Neural progenitor cell (in vitro differentiated cells): ENCODE results near the gene FLNA. TPM values are rescaled to one million over a fixed set of nuclear protein-coding genes. Genes with fewer than 3 reads are reported as not detected.
A peak's percentile ranks its signal among the peaks of the same experiment; 100 is the strongest.

Experiments used
- DNase-seq: peaks from one replicate; pipeline ENCODE4 v3.0.0-alpha.2; 2016; ENCODE audit warnings: low spot score
- H2AFZ ChIP-seq: fragments of 200-600 bp; sonication (generic); replicated peaks from 2 replicates; pipeline ENCODE4 v1.6.1; 2016; ENCODE audit warnings: antibody characterized with exemption
- H3F3A ChIP-seq: fragments of 200-600 bp; sonication (generic); 2 replicates; pipeline ENCODE4 v1.6.1; 2016; ENCODE audit warnings: antibody characterized with exemption, low read depth
- H3K27ac ChIP-seq: fragments of 200-600 bp; sonication (generic); 2 replicates; pipeline ENCODE4 v1.5.1; 2016; ENCODE audit warnings: mild to moderate bottlenecking
- H3K27me3 ChIP-seq: fragments of 200-600 bp; sonication (generic); 2 replicates; pipeline ENCODE4 v1.6.1; 2016; ENCODE audit warnings: mild to moderate bottlenecking, moderate library complexity
- H3K36me3 ChIP-seq: fragments of 200-600 bp; sonication (generic); 2 replicates; pipeline ENCODE4 v1.5.1; 2016
- H3K4me1 ChIP-seq: fragments of 200-600 bp; sonication (generic); 2 replicates; pipeline ENCODE4 v1.6.1; 2016; ENCODE audit warnings: mixed run types
- H3K4me2 ChIP-seq: fragments of 200-600 bp; sonication (generic); 2 replicates; pipeline ENCODE4 v1.6.1; 2016
- H3K4me3 ChIP-seq: fragments of 200-600 bp; sonication (generic); 2 replicates; pipeline ENCODE4 v1.5.1; 2016
- H3K79me2 ChIP-seq: fragments of 200-600 bp; sonication (generic); 2 replicates; pipeline ENCODE4 v1.6.1; 2016; ENCODE audit warnings: low read depth
- H3K9ac ChIP-seq: fragments of 200-600 bp; sonication (generic); 2 replicates; pipeline ENCODE4 v1.6.1; 2016
- H3K9me3 ChIP-seq: fragments of 200-600 bp; sonication (generic); 2 replicates; pipeline ENCODE4 v1.5.1; 2016; ENCODE audit warnings: low read depth
- H4K20me1 ChIP-seq: fragments of 200-600 bp; sonication (generic); 2 replicates; pipeline ENCODE4 v1.6.1; 2016; ENCODE audit warnings: low read depth
- H3K27ac Mint-ChIP-seq: 3 replicates; pipeline ENCODE4 v1.8.0; 2021; ENCODE audit warnings: mixed read lengths
- H3K27me3 Mint-ChIP-seq: 2 replicates; pipeline ENCODE4 v1.8.0; 2022; ENCODE audit warnings: low read depth, mild to moderate bottlenecking, inconsistent platforms, moderate library complexity, mixed read lengths; ENCODE audit not compliant: insufficient read depth
- H3K36me3 Mint-ChIP-seq: 3 replicates; pipeline ENCODE4 v1.8.0; 2021; ENCODE audit warnings: mixed read lengths
- H3K4me1 Mint-ChIP-seq: 3 replicates; pipeline ENCODE4 v1.8.0; 2021; ENCODE audit warnings: mixed read lengths
- H3K4me3 Mint-ChIP-seq: 3 replicates; pipeline ENCODE4 v1.8.0; 2021; ENCODE audit warnings: mild to moderate bottlenecking, moderate library complexity, mixed read lengths
- H3K9me3 Mint-ChIP-seq: 3 replicates; pipeline ENCODE4 v1.8.0; 2020; ENCODE audit warnings: mixed read lengths
- CTCF ChIP-seq: fragments of 200-600 bp; sonication (generic); IDR thresholded peaks from 2 replicates; pipeline ENCODE4 v1.5.1; 2017; ENCODE audit warnings: antibody characterized with exemption, mild to moderate bottlenecking
- EZH2 ChIP-seq: fragments of 200-600 bp; sonication (generic); IDR thresholded peaks from 2 replicates; pipeline ENCODE4 v1.6.1; 2017; ENCODE audit warnings: antibody characterized with exemption, mild to moderate bottlenecking, moderate library complexity
- EZH2phosphoT487 ChIP-seq: fragments of 200-600 bp; sonication (generic); IDR thresholded peaks from 2 replicates; pipeline ENCODE4 v1.6.1; 2017; ENCODE audit warnings: antibody characterized with exemption
- total RNA-seq: library from RNA; depleted of rRNA; stranded (reverse); fragments of >200 nt; gene quantifications from 2 replicates; pipeline ENCODE4 v1.2.3, GENCODE V29; 2015; ENCODE audit warnings: low replicate concordance

Gene FLNA
- total RNA-seq, 1 donor from 2014 or later: 189 TPM

DNA sequence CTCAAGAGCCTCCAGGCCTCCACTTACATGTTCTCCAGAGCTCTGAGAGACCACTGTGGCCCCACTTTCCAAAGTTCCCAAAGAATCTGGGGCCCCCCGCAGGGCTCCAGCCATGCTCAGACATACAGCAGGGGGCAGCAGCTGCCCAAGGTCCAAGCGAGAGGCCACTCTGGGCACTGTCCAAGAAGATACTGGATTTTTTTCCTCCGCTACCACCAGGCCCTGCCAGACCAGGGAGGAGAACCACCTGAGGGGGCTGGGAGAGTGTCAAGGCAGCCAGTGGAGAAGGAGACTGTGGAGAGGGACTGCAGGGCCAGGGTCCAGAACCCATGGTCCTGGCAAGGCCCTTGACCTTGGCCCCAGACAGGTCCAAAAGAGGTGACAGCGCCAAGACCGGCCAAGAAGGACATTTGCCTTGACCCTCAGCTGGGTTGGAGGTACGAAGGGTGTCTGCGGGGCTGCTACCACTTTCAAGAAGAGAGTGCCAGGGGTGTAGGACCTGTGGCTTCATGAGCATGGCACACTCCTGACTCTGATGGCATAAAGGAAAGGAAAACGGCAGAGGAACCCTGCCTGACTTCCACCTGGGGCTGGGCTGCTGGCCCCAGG is 10.0 kb upstream of the FLNA start:
- H3K36me3 ChIP-seq: no peaks in the 10 kb centered on the region
- peaks cover 5% of the 10 kb centered on the region for H3F3A ChIP-seq
- no peak overlapping the region for H2AFZ ChIP-seq
- H3K4me1 Mint-ChIP-seq: peaks cover 14% of the 10 kb centered on the region
- TF ChIP-seq CTCF: peak; percentile 30
- no peak for TF ChIP-seq EZH2
- no peak overlapping the region for H3K27ac ChIP-seq
- peaks cover 14% of the 10 kb centered on the region for H4K20me1 ChIP-seq
- no peak overlapping the region for H3K9ac ChIP-seq
- H3K9me3 Mint-ChIP-seq: peaks cover 14% of the 10 kb centered on the region
- H3K27ac Mint-ChIP-seq: no peak overlapping the region
- H3K4me3 Mint-ChIP-seq: no peak overlapping the region
- H3K4me2 ChIP-seq: no peak overlapping the region
- peaks cover 3% of the 10 kb centered on the region for H3K27me3 Mint-ChIP-seq
- H3K4me1 ChIP-seq: peaks cover 4% of the 10 kb centered on the region
- no peaks in the 10 kb centered on the region for H3K27me3 ChIP-seq
- peaks cover 16% of the 10 kb centered on the region for H3K79me2 ChIP-seq
- H3K4me3 ChIP-seq: no peak overlapping the region
- peak; percentile 32 for DNase-seq
- peaks cover 2% of the 10 kb centered on the region for H3K36me3 Mint-ChIP-seq
- H3K9me3 ChIP-seq: no peaks in the 10 kb centered on the region

DNA sequence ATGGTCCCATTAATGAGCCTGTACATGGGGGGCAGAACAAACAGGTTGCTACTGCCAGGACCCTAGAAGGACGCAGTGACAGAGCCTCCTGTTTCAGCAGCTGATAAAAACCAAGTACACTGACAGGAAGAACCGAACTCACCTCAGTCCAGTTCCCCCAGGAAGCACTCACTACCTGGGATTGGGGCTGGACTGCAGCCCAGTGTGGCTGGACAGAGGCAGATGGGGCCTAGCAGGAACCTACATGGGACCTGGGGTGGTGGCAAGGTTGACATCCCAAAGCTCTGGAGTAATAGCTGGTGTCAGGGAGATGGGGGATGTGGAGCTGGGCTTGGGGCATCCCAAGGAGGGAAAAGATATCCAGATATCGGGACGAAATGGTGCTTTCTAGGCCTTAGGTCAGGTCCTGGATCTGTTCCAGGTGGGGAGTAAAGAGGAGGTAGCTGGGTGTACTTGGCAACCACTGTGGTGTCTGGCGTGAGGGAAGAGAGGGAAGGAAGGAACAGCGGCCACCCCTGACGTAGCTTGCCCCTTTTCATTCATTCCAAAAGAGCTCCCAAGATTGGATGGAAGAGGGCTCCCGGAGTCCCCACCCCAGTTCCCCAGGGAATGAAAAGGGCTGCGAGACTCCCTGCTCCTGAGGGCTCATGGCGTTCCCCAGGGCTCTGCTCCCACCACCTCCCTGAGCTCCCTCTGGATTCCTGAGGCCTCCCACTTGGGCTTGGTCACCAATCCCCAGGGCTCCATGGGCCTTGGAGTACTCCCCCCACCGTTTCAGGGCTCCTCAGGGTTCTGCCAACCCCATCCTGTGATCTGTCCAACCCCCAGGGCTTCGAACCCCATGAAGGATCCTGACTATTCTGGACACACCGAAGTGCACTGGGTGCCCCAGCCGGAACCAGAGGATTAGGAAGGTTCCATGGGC is 9.2 kb upstream of the FLNA start:
- no peak overlapping the region for H2AFZ ChIP-seq
- H3K4me3 ChIP-seq: no peak overlapping the region
- Mint-ChIP-seq H3K4me1 (peaks cover 14% of the 10 kb centered on the region), H3K4me3 (peak overlapping the region; percentile 69), H3K27me3 (peaks cover 3% of the 10 kb centered on the region), H3K27ac (no peak overlapping the region), H3K36me3 (peaks cover 2% of the 10 kb centered on the region), H3K9me3 (peaks cover 14% of the 10 kb centered on the region)
- peaks cover 14% of the 10 kb centered on the region for H4K20me1 ChIP-seq
- peaks cover 5% of the 10 kb centered on the region for H3F3A ChIP-seq
- H3K27ac ChIP-seq: no peak overlapping the region
- H3K9me3 ChIP-seq: no peaks in the 10 kb centered on the region
- no peak for DNase-seq
- no peaks in the 10 kb centered on the region for H3K27me3 ChIP-seq
- H3K4me2 ChIP-seq: no peak overlapping the region
- TF ChIP-seq CTCF (no peak), EZH2 (no peak), EZH2phosphoT487 (no peak)
- no peak overlapping the region for H3K9ac ChIP-seq
- H3K36me3 ChIP-seq: no peaks in the 10 kb centered on the region
- peaks cover 4% of the 10 kb centered on the region for H3K4me1 ChIP-seq
- H3K79me2 ChIP-seq: peaks cover 18% of the 10 kb centered on the region

- Mint-ChIP-seq H3K9me3 (peaks cover 16% of the 10 kb centered on the region), H3K36me3 (peaks cover 2% of the 10 kb centered on the region), H3K4me1 (peaks cover 14% of the 10 kb centered on the region), H3K27me3 (peaks cover 3% of the 10 kb centered on the region), H3K4me3 (no peak overlapping the region), H3K27ac (no peak overlapping the region)
- H3K4me2 ChIP-seq: no peak overlapping the region
- H3F3A ChIP-seq: peaks cover 14% of the 10 kb centered on the region
- H3K4me1 ChIP-seq: peaks cover 4% of the 10 kb centered on the region
- no peak overlapping the region for H3K27ac ChIP-seq
- H3K4me3 ChIP-seq: no peak overlapping the region
- no peaks in the 10 kb centered on the region for H3K9me3 ChIP-seq
- no peaks in the 10 kb centered on the region for H3K27me3 ChIP-seq
- no peak overlapping the region for H3K9ac ChIP-seq
- H2AFZ ChIP-seq: no peak overlapping the region
- H4K20me1 ChIP-seq: peaks cover 14% of the 10 kb centered on the region
- H3K79me2 ChIP-seq: peaks cover 18% of the 10 kb centered on the region
- no peak for DNase-seq
- H3K36me3 ChIP-seq: no peaks in the 10 kb centered on the region
- TF ChIP-seq CTCF (no peak), EZH2 (no peak), EZH2phosphoT487 (no peak)
Observed at GRCh38 chrX:154382483-154383069, 8.1 kb upstream of the FLNA start.
